Stimulated activated effector memory CD8-positive, alpha-beta T cell treated with anti-CD3 and anti-CD28 coated beads, Interleukin-12 subunit alpha, Interleukin-12 subunit beta, amount 100 ng/mL, for 72 hours (primary cell): ENCODE data around the gene CEP350.
"Not testable (repeated sequence)": the region's sequence is repeated elsewhere in the genome, so short reads cannot be mapped to it uniquely, and the experiment has no call there.

Source experiments
- ATAC-seq: fragments of 150-1000 bp; cut with Tn5 transposase; 2 replicates; pipeline ENCODE4 v1.10.0; 2021
- DNase-seq, 2 donors: peaks; one replicate each; pipeline ENCODE4 v3.0.0; 2021 to 2022; ENCODE audit warnings: low spot score in 2 of 2
- H3K27ac Mint-ChIP-seq: one replicate; pipeline ENCODE4 v1.8.0; 2022; ENCODE audit warnings: mild to moderate bottlenecking, mixed read lengths
- H3K36me3 Mint-ChIP-seq: one replicate; pipeline ENCODE4 v1.8.0; 2022; ENCODE audit warnings: mild to moderate bottlenecking, mixed read lengths
- H3K4me1 Mint-ChIP-seq: one replicate; pipeline ENCODE4 v1.8.0; 2022; ENCODE audit warnings: mixed read lengths
- H3K4me3 Mint-ChIP-seq: one replicate; pipeline ENCODE4 v1.8.0; 2022; ENCODE audit warnings: mild to moderate bottlenecking, mixed read lengths
- H3K9me3 Mint-ChIP-seq: one replicate; pipeline ENCODE4 v1.8.0; 2022; ENCODE audit warnings: mixed read lengths

Gene CEP350

DNA sequence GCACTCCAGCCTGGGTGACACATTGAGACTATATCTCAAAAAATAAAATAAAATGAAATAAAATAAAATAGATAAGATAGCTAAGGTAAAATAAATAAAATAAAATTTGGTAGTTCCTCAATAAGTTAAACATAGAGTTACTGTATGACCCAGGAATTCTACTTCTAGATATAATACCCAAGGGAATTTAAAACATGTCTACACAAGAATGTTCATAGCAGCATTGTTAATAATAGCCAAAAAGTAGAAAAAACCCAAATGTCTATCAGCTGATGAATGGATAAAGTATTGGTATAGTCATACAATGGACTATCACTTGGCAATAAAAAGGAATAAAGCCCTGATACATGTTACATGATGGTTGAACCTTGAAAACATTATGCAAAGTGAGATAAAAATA lies 47.8 kb downstream of the CEP350 start:
- H3K4me3 Mint-ChIP-seq: no peak overlapping the region
- H3K27ac Mint-ChIP-seq: no peak overlapping the region
- H3K36me3 Mint-ChIP-seq: peaks cover 42% of the 10 kb centered on the region
- ATAC-seq (no peak), DNase-seq (no peak)
- no peaks in the 10 kb centered on the region for H3K9me3 Mint-ChIP-seq
- peaks cover 6% of the 10 kb centered on the region for H3K4me1 Mint-ChIP-seq

DNA sequence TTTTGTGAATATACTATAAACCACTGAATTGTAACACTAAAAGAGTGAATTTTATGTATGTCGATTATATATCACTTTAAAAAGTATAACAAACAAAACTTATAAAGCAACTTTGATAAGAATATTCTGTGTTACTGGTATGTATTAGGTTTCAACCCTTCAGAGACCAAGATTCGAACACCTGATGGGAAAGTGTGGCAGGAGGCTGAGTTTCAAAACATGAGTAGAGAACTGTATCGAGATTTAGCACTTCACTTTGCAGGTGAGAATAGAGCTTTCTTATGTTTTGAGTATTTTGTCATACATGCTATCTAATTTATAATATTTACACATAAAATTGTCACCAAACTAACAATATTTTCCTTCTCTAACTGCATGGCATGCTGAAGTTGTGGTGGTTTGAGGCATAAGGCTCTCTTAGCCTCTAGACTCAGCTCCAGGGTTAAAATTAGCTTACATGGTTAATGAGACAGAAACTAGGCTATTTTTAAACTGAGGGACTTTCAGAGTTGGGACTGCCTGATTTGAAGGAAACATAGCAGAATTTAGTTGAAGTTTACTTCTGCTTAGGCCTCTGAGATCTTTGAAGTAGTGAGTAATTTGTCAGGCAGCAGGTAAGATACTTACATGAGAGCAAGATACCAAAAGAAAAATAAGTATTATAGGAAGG lies 48.6 kb downstream of the CEP350 start:
- H3K4me3 Mint-ChIP-seq: no peak overlapping the region

DNA sequence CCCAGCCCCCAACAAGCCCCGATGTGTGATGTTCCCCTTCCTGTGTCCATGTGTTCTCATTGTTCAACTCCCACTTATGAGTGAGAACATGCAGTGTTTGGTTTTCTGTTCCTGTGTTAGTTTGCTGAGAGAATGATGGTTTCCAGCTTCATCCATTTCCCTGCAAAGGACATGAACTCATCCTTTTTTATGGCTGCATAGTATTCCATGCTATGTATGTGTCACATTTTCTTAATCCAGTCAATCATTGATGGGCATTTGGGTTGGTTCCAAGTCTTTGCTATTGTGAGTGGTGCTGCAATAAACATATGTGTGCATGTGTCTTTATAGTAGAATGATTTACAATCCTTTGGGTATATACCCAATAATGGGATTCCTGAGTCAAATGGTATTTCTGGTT lies 52.2 kb downstream of the CEP350 start:
- not testable (repeated sequence) for H3K9me3 Mint-ChIP-seq, H3K4me1 Mint-ChIP-seq, ATAC-seq, DNase-seq, H3K4me3 Mint-ChIP-seq
- Mint-ChIP-seq H3K27ac (peak overlapping the region; percentile 32), H3K36me3 (peaks cover 34% of the 10 kb centered on the region)

More for the DNA sequence above, 48.6 kb downstream of the CEP350 start:
- H3K27ac Mint-ChIP-seq: no peak overlapping the region
- H3K4me1 Mint-ChIP-seq: peaks cover 6% of the 10 kb centered on the region
- no peak for DNase-seq
- peaks cover 39% of the 10 kb centered on the region for H3K36me3 Mint-ChIP-seq
- ATAC-seq: no peak
- no peaks in the 10 kb centered on the region for H3K9me3 Mint-ChIP-seq

DNA sequence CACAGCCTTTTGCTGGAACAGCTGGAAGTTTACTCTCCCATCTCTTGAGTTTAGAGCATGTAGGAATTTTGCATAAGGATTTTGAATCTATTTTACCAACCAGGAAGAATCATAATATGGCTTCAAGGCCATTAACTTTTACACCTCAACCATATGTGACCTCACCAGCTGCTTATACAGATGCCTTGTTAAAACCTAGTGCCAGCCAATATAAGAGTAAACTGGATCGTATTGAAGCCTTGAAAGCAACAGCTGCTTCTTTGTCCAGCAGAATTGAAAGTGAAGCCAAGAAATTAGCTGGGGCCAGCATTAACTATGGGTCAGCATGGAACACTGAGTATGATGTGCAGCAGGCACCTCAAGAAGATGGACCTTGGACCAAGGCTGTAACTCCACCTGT lies 65.4 kb downstream of the CEP350 start:
- H3K27ac Mint-ChIP-seq: no peak overlapping the region
- no peaks in the 10 kb centered on the region for H3K9me3 Mint-ChIP-seq

DNA sequence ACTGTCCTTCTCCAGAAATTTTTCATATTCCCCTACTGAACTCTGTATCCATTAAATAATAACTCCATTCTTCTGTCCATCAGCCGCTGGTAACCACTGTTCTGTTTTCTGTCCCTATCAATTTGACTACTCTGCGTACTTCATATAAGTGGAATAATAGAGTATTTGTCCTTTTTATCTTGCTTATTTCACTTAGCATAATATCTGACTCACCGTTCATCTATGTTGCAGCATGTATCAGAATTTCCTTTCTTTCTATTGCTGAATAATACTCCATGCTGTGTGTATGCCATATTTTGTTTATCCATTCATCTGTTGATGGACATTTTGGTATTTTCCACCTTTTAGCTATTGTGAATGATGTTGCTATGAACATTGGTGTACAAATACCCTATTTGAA lies 71.9 kb downstream of the CEP350 start:
- Mint-ChIP-seq H3K9me3 (no peaks in the 10 kb centered on the region), H3K36me3 (peaks cover 55% of the 10 kb centered on the region), H3K4me3 (no peak overlapping the region), H3K4me1 (peaks cover 6% of the 10 kb centered on the region), H3K27ac (no peak overlapping the region)
- ATAC-seq (no peak), DNase-seq (no peak)

More for the DNA sequence above, 65.4 kb downstream of the CEP350 start:
- Mint-ChIP-seq H3K4me3 (no peak overlapping the region), H3K36me3 (peaks cover 97% of the 10 kb centered on the region), H3K4me1 (no peaks in the 10 kb centered on the region)
- no peak for ATAC-seq
- no peak for DNase-seq

DNA sequence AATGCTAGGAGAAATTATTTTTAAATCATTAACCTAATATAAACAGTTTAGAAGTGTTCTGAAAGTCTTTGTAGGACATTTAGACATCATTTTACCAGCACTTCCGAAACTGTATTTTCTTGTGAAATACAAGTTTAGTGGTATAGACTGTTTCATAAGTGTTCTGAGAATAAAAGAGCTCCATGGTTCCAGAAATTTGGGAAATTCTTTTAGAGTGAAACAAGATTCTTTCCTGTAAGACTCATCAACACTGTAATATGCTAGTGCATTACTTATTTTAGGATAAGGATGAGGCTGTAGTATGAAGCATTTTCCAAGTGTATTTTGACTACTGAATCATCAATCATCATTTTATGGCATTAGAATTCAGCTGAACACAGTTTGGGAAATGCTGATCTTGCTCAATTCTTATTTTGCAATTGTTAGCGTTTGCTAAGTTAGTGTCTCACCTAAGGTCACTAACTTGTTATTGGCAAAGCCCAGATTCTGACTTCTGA lies 73.4 kb downstream of the CEP350 start:
- no peak for DNase-seq
- peaks cover 55% of the 10 kb centered on the region for H3K36me3 Mint-ChIP-seq

DNA sequence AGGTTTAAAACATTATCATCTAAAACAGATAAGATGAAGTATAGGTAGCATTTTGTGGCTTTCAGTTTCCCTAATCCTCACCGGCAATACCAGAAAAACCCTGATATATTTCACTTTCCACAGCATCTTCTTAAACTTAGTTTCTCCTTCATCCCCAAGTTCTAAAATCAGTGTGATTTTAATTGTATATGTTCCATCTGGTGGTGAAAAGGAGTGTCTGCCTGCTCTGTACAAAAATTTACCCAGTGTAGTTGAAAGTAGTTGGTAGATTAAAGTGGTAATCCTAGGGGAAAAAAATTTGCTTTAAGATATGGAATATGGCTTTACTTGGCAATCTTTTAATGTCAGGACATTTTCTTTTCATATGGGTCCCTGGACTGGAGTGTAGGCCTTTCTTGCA lies 74.3 kb downstream of the CEP350 start:
- DNase-seq (no peak), ATAC-seq (no peak)
- peaks cover 6% of the 10 kb centered on the region for H3K4me1 Mint-ChIP-seq
- no peak overlapping the region for H3K27ac Mint-ChIP-seq
- peaks cover 57% of the 10 kb centered on the region for H3K36me3 Mint-ChIP-seq
- H3K9me3 Mint-ChIP-seq: no peaks in the 10 kb centered on the region
- H3K4me3 Mint-ChIP-seq: no peak overlapping the region

More for the DNA sequence above, 73.4 kb downstream of the CEP350 start:
- H3K9me3 Mint-ChIP-seq: no peaks in the 10 kb centered on the region
- ATAC-seq: no peak
- peaks cover 6% of the 10 kb centered on the region for H3K4me1 Mint-ChIP-seq
- H3K4me3 Mint-ChIP-seq: no peak overlapping the region
- H3K27ac Mint-ChIP-seq: no peak overlapping the region

DNA sequence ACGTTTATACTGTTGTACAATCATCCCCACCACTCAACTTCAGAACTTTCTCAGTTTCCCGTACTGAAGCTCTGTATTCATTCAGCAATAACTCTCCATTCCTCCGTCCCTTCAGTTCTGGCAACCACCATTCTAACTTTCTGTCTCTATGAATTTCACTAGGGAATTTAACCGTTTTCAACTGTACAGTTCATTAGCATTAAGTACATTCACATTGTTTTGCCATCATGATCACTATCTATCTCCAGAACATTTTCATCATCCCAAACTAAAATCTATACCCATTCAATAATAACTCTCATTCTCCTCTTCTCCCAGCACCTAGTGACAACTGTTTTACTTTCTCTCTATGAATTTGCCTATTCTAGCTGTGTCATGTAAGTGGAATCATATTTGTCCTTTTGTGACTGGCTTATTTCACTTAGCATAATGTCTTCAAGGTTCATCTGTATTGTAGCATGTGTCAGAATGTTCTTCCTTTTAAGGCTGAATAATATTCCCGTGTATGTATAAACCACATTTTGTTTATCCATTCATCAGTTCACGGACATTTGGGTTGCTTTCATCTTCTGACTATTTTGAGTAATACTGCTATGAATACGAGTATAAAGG lies 75.0 kb downstream of the CEP350 start:
- H3K4me1 Mint-ChIP-seq: peaks cover 6% of the 10 kb centered on the region
- ATAC-seq (peak; percentile 54), DNase-seq (no peak)
- no peaks in the 10 kb centered on the region for H3K9me3 Mint-ChIP-seq
- H3K4me3 Mint-ChIP-seq: no peak overlapping the region
- H3K36me3 Mint-ChIP-seq: peaks cover 58% of the 10 kb centered on the region
- peak overlapping the region; percentile 4 for H3K27ac Mint-ChIP-seq

DNA sequence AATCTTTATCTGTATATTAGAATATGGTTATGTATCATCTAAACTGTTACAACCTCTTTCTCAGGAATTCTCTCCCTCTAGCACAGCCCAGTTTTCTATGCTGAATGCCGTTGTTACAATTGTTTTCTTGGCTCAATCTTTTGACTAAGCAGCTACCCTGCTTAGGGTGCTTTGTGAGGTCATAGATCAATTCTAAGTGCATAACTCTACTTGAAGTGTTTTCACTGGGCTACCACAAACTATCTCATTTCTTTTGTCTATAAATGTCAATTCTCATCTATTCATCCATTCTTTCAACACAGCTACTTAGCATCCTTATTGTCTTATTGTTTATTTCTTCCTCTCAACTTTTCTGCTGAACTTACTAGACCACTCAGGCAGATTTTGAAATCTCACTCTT lies 77.1 kb downstream of the CEP350 start:
- no peak overlapping the region for H3K27ac Mint-ChIP-seq
- DNase-seq (no peak), ATAC-seq (no peak)
- H3K9me3 Mint-ChIP-seq: no peaks in the 10 kb centered on the region
- peaks cover 58% of the 10 kb centered on the region for H3K36me3 Mint-ChIP-seq
- no peak overlapping the region for H3K4me3 Mint-ChIP-seq
- H3K4me1 Mint-ChIP-seq: peaks cover 6% of the 10 kb centered on the region

DNA sequence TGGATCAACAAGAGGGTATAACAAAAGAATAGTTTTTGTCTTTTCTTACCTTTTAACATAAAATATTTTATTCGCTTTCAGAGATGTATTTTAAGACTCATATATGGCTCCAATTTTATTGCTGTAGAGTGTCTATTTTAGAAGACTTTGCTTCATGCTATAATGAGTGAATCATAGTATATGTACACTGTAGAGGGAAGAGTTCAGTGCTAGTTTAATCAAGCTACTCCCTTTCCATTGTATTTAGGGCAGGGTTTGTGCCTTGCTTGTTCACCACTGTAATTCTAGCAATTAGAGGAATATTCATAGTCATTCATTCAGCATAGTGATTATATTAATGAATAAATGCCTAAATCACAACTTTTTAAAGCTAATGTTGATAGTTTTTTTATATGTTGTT lies 78.8 kb downstream of the CEP350 start:
- H3K4me1 Mint-ChIP-seq: peaks cover 6% of the 10 kb centered on the region
- no peak for DNase-seq
- H3K4me3 Mint-ChIP-seq: no peak overlapping the region
- ATAC-seq: no peak
- H3K27ac Mint-ChIP-seq: no peak overlapping the region
- H3K36me3 Mint-ChIP-seq: peaks cover 71% of the 10 kb centered on the region
- H3K9me3 Mint-ChIP-seq: no peaks in the 10 kb centered on the region

DNA sequence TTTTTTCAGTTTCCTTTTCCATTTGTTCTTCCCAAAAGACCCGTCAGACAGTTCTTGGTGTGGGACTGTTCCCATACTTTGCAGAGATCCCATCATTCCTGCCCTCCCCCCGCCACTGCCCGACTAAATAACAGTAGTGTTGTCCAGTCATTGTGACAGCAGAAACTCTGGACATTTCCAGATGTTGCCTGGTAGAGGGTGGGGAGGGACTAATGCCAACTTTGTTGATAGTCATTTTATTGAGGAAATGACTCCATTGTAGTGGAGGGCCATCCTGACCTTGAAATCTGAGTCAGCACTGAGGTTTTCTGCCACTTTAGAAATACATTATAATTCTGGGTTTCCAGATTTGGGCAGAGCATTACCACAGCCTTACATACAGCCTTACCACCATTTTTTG lies 85.4 kb downstream of the CEP350 start:
- no peaks in the 10 kb centered on the region for H3K9me3 Mint-ChIP-seq
- no peak overlapping the region for H3K4me3 Mint-ChIP-seq
- peaks cover 98% of the 10 kb centered on the region for H3K36me3 Mint-ChIP-seq
- peak overlapping the region; percentile 43 for H3K27ac Mint-ChIP-seq
- H3K4me1 Mint-ChIP-seq: no peaks in the 10 kb centered on the region
- DNase-seq: no peak
- peak; percentile 51 for ATAC-seq

DNA sequence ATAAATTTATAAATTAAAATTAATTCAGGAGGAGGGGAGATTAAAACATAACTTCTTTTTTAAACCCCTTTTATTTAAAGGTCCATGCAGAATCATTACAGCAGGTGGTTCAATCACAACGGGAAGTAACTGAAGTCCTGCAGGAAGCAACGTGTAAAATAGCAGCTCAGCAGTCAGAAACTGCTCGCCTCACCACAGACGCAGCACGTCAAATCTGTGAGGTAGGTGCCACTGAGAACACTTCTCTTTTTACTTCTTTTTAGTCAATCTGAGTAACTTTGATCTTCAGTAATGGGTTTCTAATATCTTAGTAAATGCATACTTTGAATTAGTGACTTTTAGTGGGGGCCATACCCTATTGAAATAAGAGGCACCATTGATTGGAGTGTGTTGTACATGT lies 87.0 kb downstream of the CEP350 start:
- Mint-ChIP-seq H3K36me3 (peaks cover 98% of the 10 kb centered on the region), H3K4me3 (no peak overlapping the region), H3K9me3 (no peaks in the 10 kb centered on the region), H3K27ac (no peak overlapping the region), H3K4me1 (no peaks in the 10 kb centered on the region)
- ATAC-seq: no peak
- DNase-seq: no peak

DNA sequence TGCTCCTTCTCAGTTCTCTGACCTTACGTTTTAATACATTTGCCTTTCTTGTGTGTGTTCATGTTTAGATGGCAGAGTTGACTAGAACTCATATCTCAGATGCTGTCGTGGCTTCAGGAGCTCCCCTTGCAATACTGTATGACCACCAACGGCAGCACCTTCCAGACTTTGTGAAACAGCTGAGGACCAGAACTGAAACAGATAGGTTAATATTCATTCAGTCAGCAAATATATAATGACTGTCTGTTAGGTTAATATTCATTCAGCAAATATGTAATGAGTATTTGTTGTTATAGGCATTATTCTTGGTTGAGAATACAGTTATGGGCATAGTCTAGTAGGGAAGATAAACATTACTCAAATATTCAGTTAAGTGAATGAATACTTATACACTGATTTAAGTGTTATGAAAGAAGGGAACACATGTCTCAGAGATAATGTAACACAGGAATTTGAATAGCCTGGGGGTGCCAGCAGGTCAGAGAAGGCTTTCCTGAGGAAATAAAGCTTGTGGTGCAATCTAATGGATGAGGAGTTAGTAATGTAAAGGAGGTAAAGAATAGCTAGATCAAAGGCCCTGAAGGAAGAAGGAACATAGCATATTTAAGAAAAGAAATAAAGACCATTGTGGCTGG lies 88.5 kb downstream of the CEP350 start:
- no peaks in the 10 kb centered on the region for H3K4me1 Mint-ChIP-seq
- no peak overlapping the region for H3K4me3 Mint-ChIP-seq
- no peaks in the 10 kb centered on the region for H3K9me3 Mint-ChIP-seq
- peak overlapping the region; percentile 4 for H3K27ac Mint-ChIP-seq
- H3K36me3 Mint-ChIP-seq: peaks cover 98% of the 10 kb centered on the region
- ATAC-seq: no peak
- DNase-seq: no peak

DNA sequence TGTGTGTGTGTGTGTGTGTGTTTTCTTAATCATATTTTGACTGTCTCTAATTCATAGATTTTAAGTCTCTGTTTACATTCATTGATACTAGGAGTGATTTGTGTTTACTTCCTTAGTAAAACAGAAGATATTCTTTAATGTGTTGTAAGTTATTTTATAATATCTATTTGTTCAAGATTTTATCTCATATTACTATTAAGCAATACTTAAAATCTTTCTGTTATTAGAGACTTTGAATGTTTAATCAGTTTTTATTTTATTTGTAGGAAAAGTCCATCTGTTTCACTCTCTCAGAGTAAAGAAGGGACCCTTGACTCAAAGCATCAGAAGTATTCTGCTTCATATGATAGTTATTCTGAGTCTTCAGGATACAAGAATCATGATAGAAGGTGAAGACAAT lies 89.2 kb downstream of the CEP350 start:
- no peak overlapping the region for H3K4me3 Mint-ChIP-seq
- peaks cover 98% of the 10 kb centered on the region for H3K36me3 Mint-ChIP-seq
- no peak for DNase-seq
- ATAC-seq: no peak
- no peaks in the 10 kb centered on the region for H3K9me3 Mint-ChIP-seq
- H3K27ac Mint-ChIP-seq: no peak overlapping the region
- H3K4me1 Mint-ChIP-seq: no peaks in the 10 kb centered on the region

DNA sequence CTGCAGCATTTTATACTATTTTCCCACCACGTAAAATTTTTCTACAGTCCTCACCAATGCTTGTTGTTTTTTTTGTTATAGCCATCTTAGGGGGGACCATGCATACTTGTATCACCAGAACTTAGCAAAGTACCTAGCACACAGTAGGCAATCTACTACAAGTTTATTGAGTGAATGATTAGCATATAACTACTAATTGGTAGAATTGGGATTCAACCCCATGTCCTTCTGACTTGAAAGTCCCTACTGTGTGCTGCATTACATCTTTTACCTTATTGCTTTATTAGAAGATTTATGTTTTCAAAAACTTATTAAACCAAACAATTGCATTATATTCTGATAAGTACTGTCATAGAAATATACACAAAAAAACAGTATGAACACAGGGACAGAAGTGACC lies 92.1 kb downstream of the CEP350 start:
- H3K4me1 Mint-ChIP-seq: no peaks in the 10 kb centered on the region
- H3K9me3 Mint-ChIP-seq: no peaks in the 10 kb centered on the region
- H3K36me3 Mint-ChIP-seq: peaks cover 98% of the 10 kb centered on the region
- DNase-seq (no peak), ATAC-seq (no peak)
- no peak overlapping the region for H3K4me3 Mint-ChIP-seq
- peak overlapping the region; percentile 12 for H3K27ac Mint-ChIP-seq
